Lung microvascular endothelial cell (primary cell): ENCODE results near the gene QRFP. TPM values are rescaled to one million over a fixed set of nuclear protein-coding genes. Genes with fewer than 3 reads are reported as not detected.

Experiments used
- DNase-seq, 2 donors: peaks; one replicate each; pipeline versions ENCODE4 v3.0.0 to v3.0.0-alpha.2; 2010; ENCODE audit warnings: low read depth in 2 of 2
- total RNA-seq: library from RNA; depleted of rRNA; stranded (reverse); fragments of >200 nt; gene quantifications from 2 replicates; pipeline ENCODE4 v1.2.1, GENCODE V29; 2014

The QRFP gene
- total RNA-seq, 1 donor from 2014 or later = not detected

DNA sequence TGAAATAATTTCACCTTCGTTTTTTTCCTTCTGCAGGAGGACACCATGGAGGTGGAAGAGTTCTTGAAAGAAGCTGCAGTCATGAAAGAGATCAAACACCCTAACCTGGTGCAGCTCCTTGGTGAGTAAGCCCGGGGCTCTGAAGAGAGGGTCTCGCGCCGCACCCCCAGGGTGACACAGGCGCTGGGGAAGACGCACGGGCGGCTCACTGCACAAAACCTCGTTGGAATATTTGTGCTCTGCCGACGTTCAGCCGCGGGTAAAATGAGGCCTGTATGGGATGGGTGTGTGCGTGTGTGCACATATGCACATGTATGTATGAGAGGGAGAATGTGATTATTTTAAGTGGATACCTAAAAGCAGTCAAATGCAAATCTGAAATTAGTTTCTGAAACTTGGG is 24.5 kb downstream of the QRFP start:
- no peak for DNase-seq

DNA sequence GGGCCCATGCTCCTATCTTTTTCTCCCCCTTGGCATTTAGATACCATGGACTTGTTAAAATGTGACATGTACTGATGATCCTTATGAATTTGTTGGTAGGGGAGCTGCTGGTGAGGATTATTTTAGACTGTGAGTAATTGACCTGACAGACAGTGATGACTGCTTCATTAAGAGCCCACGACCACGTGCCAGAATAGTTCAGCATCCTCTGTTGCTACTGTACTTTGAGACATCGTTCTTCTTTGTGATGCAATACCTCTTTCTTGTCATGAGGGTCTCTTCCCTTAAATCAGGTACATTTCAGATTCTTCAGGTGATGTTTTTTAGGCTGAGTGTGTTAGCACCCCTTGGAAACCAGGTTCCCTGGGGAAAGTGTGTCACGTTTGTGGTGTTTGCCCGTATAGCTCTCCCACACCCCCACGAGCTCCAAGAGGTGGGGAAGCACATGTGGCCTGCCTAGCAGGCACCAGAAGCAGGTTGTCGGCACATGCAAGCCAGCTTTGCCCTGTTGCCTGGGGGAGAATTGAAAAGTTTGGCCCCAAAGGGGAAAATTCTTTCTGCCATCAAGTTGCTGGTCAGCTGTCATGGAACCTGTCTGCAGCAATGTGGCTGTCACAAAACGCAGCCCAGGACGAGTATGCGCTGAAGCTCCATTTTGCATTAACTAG is 25.1 kb downstream of the QRFP start:
- DNase-seq = no peak

DNA sequence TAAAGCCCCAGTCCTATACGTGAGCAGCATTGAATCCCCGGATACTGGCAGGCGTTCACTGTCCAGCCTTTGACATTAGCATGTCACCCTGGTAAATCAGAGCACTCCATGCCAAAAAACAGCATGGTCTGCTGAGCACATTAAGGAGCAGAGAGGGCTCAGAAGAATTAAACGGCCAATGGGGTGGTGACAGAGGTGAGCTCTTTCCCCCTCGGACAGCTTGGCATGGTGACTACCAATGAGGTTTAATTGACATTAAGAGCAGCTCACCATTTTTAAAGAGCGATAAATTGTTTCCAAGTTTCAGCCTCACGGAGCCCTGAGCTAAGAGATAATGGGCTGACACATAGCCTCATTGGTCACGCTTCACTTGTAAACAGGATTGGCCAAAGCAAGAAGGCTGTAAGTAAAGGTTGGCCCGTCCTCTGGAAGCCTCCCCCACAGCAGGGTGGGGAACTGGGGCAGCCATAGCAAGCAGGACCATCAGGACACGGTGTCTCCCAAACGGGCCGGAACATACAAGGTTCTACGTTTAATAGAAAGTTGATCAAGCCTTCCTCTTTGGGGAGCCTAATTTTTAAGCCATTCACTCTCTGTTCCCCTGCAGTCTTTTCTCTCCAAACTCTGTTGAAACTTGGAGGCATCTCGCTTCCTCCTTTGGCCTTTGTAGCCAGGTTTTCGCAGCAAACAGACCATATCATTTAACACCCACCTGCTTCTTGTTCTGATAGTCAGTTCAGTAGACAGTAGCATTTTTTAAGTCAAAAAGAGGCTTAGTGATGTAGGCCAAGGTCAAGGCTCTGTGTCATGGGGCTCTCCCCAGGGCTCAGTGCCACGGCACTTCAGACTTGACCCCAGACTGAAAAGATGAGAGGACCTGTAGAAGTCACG is 25.9 kb downstream of the QRFP start:
- no peak for DNase-seq

DNA sequence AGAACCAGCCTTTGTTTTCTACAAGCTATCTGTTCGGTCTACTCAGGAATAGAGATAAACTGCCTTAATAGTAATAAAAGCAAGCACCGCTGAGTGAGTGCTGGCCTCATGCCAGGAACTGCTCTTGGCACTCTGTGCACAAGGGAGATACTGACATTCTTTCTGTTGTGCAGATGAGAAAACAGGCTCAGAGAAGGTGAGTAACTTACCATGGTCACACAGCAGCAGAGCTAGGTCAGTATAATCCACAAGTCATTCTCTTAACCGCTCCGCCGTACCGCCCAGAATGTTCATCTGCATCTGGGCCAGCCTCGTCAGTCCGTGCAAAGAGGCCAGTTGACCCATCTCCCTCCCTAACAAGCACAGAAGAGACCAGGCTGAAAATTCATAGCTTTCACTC is 27.4 kb downstream of the QRFP start:
- DNase-seq = peak; percentile 29 to 86

DNA sequence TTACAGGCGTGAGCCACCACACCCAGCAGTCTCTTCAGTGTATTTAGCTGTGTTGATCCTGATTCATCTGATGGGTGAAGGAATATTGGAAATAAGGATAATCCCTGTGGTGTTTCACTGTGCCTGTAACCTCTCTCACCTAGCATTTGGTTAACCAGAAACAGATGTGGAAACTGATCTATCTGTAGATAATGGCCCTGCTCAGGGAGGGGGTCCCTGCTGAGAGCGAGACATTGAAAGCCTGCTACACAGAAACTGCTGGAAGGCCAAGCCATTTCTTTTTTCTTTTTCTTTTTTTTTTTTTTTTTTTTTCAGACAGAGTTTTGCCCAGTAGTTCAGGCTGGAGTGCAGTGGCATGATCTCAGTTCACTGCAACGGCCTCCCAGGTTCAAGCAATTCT is 28.4 kb downstream of the QRFP start:
- no peak for DNase-seq

DNA sequence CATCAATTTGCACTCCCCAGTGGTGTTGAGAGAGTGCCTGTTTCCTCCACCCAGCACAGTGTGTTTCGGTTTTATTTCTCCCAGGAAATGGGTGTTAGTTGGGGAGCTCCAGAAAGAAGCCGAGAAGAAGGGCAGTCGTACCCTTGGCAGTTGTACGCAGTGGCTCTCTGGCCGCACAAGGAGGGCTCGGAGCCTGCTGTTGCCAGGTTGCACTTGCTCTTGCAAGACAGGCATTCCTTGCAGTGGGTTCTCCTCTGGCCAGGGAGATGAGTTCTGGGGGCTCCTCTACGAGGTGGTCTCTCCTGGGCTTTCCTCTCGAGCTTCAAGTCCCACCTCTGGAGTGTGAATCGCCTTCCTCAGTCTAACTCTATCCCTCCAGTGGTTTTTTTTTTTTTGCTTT is 29.1 kb downstream of the QRFP start:
- no peak for DNase-seq

DNA sequence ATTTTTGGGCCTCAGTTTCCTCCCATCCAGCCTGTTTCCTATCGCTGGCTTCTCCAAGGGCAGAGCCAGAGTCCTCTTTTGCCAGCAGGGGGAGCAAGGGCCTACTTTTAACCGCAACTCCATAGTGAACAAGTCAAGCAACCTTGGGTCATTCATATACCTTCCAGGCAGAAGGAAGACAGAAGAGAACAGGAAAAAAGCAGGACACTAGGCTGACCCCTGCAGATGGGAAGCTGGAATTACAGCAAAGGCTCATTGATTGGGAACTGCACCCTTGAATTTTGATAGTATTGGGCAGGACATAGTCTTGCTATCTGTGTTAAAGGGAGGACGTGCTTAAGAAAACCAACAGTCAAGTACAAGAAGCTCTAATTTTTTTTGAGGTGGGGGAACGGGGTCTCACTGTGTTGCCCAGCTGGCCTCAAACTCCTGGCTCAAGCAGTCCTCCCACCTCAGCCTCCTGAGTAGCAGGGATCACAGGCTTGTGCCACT is 30.1 kb downstream of the QRFP start:
- peak; percentile 73 to 77 for DNase-seq

DNA sequence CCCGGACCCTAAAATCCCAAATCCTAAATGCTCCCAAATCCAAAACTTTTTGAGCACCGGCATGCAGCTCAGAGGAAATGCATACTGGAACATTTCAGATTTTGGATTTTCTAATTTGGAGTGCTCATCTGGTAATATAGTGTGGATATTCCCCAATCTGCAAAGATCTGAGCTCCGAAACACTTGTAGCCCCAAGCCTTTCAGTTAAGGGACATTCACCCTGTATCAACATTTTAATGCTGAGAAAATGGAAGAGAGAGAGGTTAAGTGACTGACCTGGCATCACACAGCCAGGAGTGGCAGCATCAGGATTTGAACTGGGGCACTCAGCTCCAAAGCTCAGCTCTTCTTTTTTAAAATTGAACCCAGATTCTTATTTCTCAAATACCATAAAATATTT is 30.7 kb downstream of the QRFP start:
- DNase-seq = no peak

DNA sequence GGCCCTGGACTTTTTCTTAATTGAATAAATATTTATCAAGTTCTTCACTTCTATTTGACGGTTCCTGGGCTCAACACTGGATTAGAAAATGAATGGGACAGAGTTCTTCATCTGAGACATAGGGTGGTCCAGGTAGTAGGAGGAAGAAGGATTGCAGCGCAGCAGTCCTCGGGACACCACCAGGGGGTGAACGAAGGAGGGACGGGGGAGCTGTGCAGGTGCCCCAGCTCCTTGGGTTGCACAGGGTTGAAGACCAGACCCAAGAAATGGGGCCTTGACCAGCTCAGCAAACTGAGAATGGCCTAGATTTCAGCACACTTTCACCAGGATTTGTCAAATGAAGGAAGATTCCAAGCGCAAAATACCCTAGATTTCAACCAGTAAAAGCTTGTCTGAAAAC is 32.1 kb downstream of the QRFP start:
- no peak for DNase-seq

DNA sequence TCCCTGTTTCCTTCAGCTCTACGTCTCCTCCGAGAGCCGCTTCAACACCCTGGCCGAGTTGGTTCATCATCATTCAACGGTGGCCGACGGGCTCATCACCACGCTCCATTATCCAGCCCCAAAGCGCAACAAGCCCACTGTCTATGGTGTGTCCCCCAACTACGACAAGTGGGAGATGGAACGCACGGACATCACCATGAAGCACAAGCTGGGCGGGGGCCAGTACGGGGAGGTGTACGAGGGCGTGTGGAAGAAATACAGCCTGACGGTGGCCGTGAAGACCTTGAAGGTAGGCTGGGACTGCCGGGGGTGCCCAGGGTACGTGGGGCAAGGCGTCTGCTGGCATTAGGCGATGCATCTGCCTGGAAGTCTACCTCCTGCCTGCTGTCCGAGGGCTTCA is 33.9 kb downstream of the QRFP start:
- no peak for DNase-seq

DNA sequence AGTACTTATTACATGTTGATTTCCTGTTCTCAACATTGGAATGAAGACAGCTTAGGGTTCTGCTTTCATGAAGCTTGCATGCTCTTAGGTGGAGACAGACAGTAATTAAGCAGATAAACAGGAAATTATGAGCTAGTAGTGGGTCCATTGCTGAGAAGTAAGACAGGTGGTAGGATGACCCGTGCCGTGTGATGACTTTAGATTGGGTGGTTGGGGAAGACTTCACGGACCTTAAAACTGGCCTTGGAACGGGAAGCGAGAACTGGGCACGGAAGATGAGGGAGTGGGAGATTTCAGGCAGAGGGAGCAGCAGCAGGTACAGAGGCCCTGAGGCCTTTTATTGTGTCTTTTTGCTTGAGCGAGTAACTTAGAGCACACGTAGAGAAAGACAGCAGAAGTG is 34.4 kb downstream of the QRFP start:
- no peak for DNase-seq

DNA sequence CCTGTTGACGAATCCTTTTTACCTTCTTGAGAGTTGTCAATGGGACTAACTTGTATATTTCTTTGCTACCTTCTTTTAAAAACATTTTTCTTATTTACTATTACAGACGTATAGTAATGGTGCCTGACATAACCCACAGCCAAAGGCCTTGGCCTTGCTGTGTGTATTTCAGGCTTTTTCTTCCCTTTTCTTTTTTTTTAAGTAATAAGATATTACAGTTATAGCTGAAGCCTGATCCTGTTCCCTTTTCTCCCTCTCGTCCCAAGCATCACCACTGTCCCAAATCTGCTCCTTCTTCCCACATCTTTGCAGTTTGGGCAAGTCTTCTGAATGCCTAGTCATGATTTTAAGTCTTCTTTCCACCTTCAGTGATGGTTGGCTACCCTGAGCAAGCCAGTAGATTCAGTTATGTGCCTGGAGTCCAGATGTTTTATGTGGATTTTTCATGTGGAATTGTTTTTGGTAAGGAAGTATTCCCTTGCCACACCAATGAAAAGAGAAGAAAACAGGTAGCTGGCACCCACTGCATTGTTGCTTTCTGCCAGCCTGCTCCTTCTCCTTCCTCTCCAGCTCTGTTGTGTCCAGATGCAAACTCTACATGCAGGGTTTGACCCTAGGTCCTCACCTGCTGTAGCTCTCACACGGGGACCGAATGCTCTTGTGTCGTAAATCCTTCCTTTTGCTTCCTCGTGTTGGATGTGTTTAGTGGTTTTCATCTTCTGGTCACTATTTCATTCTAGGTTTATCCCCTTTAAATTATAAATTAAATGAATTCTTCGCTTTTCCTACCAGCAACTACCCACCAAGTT is 35.0 kb downstream of the QRFP start:
- no peak for DNase-seq

DNA sequence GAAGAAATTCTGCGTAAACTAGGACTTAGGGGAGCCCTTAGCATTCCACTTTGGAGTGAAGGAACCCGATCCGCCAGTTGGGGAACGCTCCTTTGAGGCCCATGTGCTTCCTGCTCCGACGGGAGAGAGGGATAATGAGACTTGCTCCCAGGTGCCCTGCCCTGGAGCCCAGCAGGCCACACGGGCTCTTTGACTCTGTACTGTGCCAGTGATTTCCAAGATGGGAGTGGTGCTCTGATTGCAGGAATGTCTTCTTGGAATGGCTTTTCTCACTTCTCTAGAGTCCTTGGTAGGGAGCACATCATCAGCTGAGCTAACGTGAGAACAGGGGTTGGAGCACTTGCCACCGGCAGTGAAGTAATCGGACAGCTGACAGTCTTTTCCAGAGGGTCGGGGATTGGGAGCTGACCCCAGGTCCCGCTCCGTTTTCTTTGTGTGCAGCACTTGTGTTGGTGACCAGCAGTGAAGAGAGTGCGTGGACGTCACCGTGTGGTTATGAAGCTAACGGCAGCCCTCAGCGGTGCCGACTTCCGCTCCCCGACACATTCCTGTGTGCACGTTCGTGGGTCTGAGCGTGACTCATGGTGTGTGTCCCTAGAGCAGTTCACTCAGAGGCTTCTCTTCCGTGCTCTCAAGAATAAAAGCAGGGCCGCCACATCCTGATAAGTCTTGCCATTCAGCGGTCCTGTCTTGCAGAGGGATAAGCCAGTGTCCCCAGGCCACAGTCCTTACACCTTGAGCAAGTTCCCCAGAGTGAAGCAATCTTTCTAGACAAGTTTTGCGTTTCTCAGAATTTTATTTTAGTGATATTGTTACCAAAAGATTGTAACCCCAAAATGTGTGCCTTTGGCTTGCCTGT is 35.9 kb downstream of the QRFP start:
- DNase-seq = peak; percentile 91 to 96

DNA sequence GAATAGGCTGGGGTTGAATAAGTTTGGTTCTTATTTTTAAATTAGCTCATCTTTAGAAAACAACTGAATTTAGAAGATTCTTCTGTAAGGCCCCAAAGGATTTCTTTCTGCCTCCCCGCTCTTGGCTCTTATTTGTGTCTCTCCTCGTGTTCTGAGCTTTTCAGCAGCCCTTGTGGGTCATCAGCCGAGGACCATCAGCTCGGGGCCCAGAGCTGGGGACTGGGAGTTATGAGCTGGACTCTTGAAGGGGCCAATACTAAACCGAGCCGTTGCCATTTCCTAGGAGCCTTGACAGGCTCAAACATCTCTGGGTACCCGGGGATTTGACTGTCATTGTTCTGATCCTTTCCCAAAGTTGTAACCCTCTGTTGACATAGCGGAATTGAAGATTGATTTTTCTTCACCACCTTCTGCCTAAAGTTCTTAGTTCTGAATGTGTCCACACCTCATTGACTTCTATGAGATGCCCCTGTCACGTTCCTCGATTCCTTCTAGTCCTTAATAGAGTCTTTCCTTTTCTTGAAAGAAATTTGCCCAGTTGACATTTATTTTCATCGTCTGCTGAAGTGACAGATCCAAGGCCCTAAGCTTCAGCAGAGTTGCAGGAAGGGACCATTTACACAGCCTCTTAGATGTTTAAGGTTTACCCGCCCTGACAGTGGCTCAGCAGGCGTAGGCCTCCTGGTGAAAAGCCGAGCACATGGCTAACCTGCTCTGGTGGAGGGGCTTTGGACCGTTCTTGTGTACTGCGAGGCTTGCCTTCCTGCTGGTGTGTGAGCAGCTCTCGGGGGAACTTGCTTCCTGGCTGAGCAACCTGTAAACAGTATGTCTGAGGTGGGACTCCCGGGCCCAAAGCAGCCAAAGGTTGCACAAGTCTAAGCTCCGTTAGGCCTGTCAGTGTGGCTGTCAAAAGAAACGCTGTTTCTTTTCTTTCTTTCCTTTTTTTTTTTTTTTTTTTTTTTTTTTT is 37.6 kb downstream of the QRFP start:
- no peak for DNase-seq

DNA sequence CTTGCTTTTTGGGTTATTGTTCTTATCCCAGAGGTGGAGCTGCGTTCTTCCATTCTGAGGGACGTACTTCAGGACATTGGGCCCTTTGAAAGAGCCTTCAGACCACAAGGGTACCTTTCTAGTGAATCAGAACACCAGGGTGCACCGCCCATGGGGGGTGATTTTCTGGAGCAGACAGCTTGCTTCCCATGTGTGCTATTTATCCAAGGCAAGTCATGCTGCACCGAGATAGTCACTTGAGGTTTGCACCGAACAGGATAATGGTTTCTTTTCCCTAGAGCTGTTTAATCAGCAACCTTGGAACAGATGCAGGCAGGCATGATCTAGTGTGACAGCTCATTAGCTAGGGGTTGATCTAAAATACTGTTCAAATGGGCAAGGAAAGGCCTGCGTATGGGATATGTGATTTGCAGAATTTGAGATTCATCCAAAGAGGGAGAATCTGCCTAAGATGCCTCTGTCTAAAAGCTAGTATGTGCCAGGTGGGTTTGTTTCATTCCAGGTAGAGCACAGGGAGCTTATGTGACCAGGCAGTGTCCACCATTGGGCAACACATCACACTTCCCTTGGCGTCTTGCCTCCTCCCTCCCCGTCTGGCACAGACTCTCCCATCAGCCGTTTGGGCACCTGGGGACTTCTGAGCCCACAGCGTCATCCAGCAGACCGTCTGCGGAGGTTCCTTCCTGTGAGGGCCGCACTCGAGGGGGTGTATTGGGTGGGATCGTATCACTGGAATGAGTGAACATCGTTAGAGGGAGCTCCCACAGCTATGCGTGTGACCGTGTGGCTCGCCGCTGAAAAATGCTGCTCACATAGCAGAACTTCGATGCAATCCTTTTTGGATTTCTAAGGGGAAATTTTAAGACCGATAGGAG is 38.5 kb downstream of the QRFP start:
- peak in 1 of 2 donors; percentile 73 for DNase-seq

DNA sequence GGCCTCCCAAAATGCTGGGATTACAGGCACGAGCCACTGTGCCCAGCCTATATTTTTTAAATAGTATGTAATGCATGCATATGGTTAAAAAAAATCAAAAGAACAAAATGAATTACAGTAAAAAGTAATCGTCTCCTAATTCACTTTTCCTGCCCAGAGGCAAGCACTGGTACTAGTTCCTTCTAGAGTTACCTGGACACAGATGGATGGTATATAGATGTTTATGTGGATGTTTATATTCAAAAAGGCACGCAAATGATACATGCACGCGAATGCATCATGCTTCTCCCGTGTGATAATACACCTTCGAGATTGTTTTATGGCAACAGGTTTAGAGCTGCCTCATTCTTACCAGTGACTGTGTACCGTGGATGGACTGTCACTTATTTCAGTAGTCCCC is 40.1 kb downstream of the QRFP start:
- no peak for DNase-seq

DNA sequence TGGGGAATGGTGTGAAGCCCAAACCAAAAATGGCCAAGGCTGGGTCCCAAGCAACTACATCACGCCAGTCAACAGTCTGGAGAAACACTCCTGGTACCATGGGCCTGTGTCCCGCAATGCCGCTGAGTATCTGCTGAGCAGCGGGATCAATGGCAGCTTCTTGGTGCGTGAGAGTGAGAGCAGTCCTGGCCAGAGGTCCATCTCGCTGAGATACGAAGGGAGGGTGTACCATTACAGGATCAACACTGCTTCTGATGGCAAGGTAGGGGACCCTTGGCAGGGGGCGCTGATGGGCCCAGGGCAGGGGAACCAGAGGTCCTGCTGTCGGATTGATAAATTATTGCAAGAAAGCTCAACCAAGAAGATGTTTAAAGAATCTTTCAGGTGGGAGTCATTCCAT is 41.8 kb downstream of the QRFP start:
- DNase-seq = no peak

DNA sequence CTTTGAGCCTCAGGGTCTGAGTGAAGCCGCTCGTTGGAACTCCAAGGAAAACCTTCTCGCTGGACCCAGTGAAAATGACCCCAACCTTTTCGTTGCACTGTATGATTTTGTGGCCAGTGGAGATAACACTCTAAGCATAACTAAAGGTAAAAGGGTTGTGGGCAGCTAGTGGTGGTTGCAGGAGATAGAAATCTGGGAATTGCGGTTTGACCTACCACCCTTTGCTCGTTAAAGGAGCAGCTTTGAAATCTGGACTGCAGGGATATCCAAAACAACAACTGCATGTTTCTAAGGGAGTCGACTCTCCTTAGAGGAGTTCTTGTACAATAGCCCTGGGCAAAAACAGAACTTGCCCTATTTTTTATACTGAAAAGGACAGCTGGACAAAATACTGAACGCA is 42.5 kb downstream of the QRFP start:
- no peak for DNase-seq

DNA sequence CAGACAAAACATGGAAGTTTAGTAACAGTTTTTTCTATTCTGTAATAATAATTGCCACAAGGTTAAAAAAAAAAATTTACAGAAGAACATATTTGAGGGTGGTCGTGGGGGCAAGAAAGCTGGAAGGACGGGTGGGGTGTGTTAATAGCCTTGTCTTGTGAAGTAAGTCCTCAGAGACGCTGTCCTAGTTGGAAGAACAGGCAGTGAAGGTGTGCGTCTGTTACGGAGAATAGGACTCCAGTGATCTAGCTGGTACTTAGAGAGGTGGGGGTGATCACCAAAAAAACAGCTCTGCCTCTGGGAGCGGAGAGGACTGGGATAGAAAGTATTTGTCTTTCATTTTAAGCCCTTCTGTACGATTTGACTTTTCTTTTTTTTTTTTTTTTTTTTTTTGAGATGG is 43.8 kb downstream of the QRFP start:
- DNase-seq = no peak
